Measurements from ENCODE around the gene IL31. TPM values are rescaled to one million over a fixed set of nuclear protein-coding genes. Genes with fewer than 3 reads are reported as not detected.
"Not testable (repeated sequence)": the region's sequence is repeated elsewhere in the genome, so short reads cannot be mapped to it uniquely, and the experiment has no call there.

The IL31 gene
- total RNA-seq, 1 experiment from 2014 or later = not detected

- no peak for DNase-seq (ENCODE audit: low read depth)
These were observed 18.4 kb upstream of the IL31 start for GRCh38 chr12:122192441-122192840.

DNA sequence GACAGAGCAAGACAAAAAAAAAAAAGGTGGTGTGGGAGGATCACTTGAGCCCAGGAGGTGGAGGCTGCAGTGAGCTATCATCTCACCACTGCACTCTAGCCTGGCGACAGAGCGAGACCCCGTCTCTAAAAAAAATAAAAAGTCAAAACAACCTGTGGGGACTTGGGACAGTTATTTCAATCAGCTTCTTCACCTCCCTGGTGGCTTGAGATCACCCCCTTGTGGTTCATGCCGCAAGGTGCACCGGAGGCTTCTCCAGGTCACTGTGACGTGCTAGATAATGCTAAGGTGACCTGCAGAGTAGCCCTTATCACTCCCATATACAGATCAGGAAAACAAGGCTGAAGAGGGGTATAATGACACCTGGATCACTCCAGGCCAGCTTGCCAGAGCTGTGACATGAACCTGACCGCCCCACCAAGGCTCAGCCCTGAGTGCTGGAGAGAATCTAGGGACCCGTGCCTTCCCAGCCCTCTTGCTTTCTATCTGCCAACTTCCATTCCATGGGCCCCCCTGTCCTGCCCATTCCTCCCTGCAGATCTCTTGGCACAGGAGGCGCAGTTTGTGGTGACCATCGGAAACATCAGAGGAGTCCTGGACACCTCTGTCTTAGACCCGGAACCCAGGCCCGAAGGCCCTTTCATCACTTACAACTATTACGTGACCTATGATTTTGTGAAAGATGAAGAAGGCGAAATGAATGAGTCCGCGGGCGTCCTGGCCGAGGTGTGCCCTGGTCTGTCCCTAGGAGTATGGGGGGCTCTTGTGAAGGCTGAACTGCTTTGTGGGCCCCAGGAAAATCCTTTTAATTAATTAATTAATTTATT lies 17.0 kb upstream of the IL31 start:
- peak; percentile 36 for DNase-seq (ENCODE audit: low read depth)

DNA sequence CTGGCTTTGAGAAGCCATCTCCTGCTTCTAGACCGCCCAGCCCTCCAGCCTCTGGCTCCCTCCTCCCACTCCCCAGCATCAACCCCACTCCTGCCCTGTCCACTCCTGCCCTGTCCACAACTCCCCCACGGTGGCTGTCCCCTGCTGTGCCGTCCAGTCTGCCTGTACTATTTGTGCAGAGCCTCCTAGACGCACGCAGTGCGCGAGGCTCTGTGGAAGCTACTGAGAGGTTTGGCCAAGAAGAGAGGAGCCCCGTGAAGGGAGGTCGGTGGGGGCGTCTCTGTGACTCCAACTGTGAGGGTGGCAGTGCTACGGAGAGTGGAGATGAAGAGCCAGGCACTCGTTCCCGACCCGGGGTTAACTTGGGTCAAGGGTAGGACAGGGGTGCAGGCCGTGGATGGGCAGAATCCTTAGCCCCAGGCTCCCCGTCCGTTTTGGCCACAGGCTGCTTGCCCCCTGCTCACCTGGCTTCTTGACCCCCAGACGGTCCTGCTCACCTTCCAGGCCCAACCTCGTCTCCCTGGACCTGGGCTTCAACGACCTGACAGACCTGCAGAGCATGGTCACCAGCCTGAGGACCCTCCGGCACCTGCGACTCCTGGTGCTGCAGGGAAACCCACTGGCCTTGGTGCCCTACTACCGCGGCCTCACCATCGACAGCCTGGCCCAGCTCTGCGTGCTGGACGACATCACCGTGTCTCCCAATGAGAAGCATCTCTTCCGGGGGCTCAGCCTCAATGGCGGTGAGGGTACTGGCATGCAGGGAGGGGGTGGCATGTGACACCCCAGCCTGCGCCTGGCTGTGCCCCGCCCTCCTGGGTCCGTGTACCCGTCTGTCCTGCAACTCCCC lies 15.8 kb upstream of the IL31 start:
- no peak for DNase-seq (ENCODE audit: low read depth)

GRCh38 chr12:122187466-122187865 lies 13.4 kb upstream of the IL31 start:
- no peak for DNase-seq (ENCODE audit: low read depth)

GRCh38 chr12:122185494-122186082 lies 11.6 kb upstream of the IL31 start:
- DNase-seq (ENCODE audit: low read depth) = no peak

- no peak for DNase-seq (ENCODE audit: low read depth)
These were observed 11.1 kb upstream of the IL31 start for GRCh38 chr12:122185079-122185478.

DNA sequence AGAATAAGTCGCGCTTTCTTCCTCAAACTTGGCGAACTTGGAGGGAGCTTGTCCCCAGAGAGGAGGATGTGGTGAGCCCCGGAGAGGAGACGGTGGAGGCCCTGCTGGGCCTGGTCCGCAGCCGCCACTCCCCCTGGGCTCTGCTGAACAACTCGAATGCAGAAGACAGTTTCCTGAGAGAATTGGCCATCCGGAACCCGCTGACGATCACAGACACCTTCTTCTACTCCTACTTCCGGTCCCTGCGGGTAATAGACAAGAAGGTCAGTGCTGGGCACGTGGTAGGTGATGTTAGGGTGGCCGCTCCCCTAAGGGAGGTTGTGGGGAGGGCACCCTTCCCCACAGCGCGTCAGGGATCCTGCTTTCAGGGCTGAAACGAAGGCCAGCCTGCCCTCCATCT lies 10.5 kb upstream of the IL31 start:
- DNase-seq (ENCODE audit: low read depth) = no peak

DNA sequence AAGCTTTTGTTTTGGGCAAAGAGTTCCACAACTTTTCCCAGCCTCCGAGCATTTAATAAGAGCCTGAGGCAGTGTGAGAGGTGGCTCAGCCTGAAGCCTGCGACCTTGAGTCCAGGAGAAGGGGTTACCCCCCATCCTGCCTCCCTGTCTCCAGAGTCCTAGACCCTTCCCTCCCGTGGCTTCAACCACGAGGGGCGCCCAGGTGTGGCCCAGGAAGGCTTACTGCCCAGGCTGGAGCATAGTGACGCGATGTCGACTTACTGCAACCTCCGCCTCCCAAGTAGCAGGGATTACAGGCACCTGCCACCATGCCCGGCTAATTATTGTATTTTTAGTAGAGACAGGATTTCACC lies 9.5 kb upstream of the IL31 start:
- DNase-seq (ENCODE audit: low read depth) = no peak

- DNase-seq (ENCODE audit: low read depth) = peak; percentile 22
These were observed 9.0 kb upstream of the IL31 start, which contains the start of gene LRRC43 for GRCh38 chr12:122182887-122183587. Gene LRRC43, plus strand, starts transcription at chr12:122183123. Its CDS starts 22 bp downstream, at chr12:122183145.

- not testable (repeated sequence) for DNase-seq (ENCODE audit: low read depth)
These were observed 2.5 kb upstream of the IL31 start for GRCh38 chr12:122176473-122176872.

DNA sequence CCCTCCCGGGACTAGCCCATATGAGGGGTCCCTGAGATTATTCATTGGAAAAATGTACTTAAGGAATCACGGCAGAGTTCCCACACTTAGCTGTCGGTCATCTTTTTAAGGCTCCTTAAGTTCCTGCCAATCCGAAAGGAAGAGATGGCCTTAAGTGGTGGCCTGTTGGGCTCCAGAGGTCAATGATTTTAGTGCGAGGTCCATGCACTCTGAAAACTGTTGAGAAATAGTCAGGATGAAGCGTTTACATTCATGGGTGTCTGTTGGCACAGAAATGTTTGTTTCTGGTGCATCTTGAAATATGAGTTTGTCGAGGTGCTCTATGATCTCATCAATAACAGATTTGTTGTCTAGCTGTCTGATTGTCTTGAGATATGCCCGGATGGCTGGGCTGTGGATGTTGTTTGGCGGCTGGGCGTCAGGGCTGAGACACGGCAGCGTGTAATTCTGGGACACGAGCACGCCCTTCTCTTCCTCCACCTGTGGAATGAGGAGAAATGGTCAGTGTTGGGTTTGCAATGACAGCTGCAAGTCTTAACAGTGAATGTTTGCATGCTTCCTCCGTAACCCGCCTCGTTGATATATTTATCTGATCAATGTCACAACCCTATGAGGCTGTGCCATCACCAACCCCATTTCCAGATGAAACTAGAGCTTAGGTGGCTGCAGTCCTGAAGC lies 1.6 kb downstream of the IL31 start:
- DNase-seq (ENCODE audit: low read depth) = no peak

DNA sequence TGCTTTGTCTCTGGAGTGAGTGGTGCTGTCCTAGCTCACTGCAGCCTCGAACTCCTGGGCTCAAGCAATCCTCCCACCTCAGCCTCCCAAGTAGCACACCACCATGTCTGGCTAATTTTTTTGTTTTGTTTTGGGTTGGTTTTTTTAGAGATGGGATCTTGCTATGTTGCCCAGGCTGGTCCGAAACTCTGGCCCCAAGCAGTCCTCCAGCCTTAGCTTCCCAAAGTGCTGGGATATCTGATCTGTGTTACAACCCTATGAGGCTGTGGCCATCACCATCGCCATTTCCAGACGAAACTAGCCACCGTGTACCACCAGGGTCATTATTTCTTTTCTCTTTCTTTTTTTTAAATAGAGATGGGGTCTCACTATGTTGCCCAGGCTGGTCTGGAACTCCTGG lies 2.6 kb downstream of the IL31 start:
- DNase-seq (ENCODE audit: low read depth) = no peak

DNA sequence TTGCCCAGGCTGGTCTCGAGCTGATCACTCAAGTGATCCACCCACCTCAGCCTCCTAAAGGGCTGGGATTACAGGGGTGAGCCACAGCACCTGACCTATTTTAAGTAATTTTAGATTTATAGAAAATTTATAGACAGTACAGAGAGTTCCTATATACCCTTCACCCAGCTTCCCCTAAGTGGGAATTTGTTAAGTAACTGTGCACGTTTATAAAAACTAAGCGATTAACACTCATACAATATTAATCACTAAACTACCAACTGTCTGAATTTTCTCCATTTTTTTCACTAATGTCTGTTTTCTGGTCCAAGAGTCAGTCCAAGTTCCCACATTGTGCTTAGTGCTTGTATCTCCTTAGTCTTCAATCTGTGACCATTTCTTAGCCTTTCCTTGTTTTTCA lies 5.5 kb downstream of the IL31 start:
- no peak for DNase-seq (ENCODE audit: low read depth)

GRCh38 chr12:122167356-122167925 lies 6.6 kb downstream of the IL31 start:
- no peak for DNase-seq (ENCODE audit: low read depth)

DNA sequence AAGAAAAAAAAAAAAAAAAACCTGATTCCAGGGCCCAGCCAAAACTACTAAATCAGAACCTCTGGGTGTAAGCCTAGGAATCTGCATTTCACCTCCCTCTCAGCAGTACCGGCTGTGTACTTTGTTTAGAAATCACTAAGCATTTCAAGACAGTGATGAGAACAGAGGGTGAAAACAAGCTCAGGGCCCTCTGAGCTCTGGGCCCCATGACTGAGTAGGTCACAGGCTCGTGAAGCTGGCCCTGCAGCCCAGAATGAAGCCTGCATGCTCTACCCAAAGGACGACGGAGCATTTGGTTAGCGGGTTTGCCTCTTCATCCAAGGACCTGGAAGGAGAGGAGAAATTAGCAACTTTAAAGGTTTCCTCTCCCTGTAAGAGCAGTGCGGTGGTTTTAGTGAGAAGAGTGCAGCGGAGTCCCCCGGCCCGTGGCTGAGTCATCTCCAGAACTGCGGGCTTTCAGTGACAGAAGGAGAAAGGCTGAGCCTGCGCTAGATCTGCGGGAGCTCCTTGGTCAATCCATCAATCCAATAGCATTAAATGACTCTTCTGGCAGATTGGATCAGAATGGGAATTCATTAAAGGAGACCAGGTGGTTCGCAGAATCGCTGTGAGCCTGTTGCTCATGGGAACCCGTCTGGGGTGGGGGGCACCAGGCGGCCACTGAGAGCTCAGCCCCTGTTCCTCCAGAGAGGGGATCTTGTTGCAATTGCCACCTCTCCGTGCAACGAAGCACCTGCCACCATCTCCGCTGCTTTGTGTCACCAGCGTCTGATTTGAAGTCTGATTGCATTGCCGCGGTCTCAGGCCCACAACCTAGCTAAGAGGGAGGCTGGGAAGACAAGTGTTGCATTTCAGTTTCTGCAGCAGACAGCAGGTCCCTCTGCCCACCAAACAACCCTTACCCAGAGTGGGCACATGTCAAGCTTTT lies 7.3 kb downstream of the IL31 start:
- no peak for DNase-seq (ENCODE audit: low read depth)

- DNase-seq (ENCODE audit: low read depth) = no peak
These were observed 11.0 kb downstream of the IL31 start for GRCh38 chr12:122162976-122163375.

DNA sequence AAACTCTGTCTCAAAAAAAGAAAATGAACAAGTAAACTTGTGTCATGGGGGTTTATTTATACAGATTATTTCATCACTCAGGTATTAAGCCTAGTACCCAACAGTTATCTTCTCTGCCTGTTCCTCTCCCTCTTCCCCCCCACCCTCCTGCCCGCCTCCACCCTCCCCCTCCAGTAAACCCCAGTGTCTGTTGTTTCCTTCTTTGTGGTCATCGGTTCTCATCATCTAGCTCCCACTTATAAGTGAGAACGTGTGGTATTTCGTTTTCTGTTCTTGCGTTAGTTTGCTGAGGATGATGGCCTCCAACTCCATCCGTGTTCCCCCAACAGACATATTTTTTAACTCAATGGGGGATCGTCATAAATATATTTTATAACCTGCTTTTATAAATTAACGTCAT lies 12.3 kb downstream of the IL31 start:
- DNase-seq (ENCODE audit: low read depth) = no peak

DNA sequence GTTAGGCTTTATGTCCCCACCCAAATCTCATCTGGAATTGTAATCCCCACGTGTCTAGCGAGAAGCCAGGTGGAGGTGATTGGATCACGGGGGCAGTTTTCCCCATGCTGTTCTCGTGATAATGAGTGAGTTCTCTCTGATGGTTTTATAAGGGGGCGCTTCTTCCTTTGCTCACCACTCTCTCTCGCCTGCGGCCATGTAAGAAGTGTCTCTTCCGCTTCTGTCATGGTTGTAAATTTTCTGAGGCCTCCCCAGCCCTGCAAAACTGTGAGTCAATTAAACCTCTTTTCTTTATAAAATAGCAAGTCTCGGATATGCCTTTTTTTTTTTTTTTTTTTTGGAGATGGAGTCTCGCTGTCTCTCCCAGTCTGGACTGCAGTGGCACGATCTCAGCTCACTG lies 13.3 kb downstream of the IL31 start:
- DNase-seq (ENCODE audit: low read depth) = no peak

DNA sequence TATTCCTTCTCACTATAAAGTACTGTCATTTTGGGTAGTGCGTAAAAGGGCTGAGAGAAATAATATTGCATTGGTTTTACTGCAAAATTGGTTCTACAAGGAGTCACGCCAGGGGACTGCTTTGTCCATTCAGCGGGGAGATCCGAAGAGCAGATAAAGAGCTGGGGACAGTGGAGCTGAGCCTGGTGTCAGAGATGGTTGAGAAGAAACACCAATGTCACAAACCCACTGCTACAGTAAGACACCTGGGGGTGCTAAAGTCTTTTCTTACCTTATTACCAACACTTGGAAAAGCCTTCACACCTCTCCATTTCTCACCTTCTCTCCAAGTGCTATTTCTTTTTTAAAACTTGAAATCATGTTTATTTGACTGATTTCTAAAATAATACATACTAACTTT lies 14.1 kb downstream of the IL31 start:
- DNase-seq (ENCODE audit: low read depth) = no peak

GRCh38 chr12:122158700-122159285 lies 15.2 kb downstream of the IL31 start:
- DNase-seq (ENCODE audit: low read depth) = no peak
